NB4 (cell line): Measurements from ENCODE around the gene PDE8A.

Experiments
- DNase-seq: peaks from one replicate; pipeline ENCODE4 v3.0.0; 2010; ENCODE audit warnings: low read depth
- H3K4me3 ChIP-seq: one replicate; pipeline ENCODE4 v1.5.1; 2011; ENCODE audit warnings: mild to moderate bottlenecking, low read depth, low read length, moderate library complexity
- MYC ChIP-seq: IDR thresholded peaks from 2 replicates; pipeline ENCODE4 v1.6.1; 2011; ENCODE audit warnings: low read depth, low read length
- POLR2A ChIP-seq: IDR thresholded peaks from 2 replicates; pipeline ENCODE4 v1.6.1; 2011; ENCODE audit warnings: mild to moderate bottlenecking; ENCODE audit not compliant: insufficient read length; ENCODE audit errors: extremely low read depth
- TF ChIP-seq, protein P1 (sequence below): IDR thresholded peaks from 2 replicates; pipeline ENCODE4 v1.6.1; 2011; ENCODE audit warnings: low read depth, low read length
- TF ChIP-seq, protein P2 (sequence below): IDR thresholded peaks from one replicate; pipeline ENCODE4 v1.5.1; 2012; ENCODE audit warnings: low read depth, low read length

Gene PDE8A

DNA sequence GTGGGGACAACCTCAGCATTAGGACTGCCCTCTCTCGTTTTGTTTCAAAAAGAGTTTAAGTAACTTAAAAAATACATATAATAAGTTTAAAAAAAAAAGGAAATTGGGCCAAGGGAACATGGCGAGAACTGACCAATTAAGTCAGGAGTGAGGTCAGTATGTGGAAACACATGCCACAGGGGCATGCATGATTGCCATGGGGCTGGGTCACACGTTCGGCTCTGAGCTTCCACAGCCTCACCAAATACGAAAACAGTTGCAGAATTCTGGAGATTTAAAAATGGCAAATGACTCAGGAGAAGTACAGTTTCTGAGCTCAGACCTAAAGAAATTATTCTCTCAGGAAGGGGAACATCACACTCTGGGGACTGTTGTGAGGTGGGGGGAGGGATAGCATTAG lies 24.1 kb downstream of the PDE8A start:
- TF ChIP-seq, protein P1, sequence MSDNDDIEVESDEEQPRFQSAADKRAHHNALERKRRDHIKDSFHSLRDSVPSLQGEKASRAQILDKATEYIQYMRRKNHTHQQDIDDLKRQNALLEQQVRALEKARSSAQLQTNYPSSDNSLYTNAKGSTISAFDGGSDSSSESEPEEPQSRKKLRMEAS, result no peak
- no peak overlapping the region for H3K4me3 ChIP-seq
- DNase-seq, result no peak

DNA sequence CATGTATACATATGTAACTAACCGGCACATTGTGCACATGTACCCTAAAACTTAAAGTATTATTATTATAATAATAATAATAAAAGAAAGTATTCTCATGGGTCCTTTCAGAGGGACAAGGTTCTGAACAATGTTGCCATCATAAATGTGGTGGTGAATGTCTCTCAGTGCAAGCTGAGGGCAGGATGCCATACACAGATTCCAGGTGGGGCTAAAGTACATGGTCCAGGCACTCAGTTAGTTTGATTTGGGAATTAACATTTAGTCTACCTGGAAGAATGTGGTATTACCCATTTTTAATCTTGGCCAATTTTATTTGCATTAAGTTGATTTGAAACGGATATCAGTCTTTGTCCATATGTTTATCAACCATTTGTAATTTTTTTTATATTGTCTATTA lies 24.5 kb downstream of the PDE8A start:
- H3K4me3 ChIP-seq, result no peak overlapping the region
- no peak for TF ChIP-seq POLR2A
- TF ChIP-seq, protein P1, result no peak
- no peak for DNase-seq

DNA sequence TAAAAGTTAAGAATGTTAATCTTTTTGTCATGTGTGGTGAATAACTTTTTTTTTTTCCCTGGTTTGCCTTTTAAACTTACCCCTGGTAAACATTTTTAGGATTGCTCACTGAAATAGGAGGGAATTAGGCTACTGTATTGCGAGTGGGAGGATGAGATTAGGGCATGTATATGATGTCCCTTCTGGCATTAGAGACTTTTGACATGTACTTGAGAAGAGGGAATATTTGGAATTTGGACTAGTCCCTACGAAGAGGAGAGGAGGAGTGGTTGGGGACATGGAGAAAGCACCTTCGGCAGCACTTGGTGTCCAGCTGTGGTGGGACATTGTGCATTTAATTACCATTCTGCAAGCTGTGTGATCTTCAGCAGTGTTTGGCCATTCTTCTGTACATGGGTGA lies 25.0 kb downstream of the PDE8A start:
- TF ChIP-seq, protein P2, sequence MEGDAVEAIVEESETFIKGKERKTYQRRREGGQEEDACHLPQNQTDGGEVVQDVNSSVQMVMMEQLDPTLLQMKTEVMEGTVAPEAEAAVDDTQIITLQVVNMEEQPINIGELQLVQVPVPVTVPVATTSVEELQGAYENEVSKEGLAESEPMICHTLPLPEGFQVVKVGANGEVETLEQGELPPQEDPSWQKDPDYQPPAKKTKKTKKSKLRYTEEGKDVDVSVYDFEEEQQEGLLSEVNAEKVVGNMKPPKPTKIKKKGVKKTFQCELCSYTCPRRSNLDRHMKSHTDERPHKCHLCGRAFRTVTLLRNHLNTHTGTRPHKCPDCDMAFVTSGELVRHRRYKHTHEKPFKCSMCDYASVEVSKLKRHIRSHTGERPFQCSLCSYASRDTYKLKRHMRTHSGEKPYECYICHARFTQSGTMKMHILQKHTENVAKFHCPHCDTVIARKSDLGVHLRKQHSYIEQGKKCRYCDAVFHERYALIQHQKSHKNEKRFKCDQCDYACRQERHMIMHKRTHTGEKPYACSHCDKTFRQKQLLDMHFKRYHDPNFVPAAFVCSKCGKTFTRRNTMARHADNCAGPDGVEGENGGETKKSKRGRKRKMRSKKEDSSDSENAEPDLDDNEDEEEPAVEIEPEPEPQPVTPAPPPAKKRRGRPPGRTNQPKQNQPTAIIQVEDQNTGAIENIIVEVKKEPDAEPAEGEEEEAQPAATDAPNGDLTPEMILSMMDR, result no peak
- TF ChIP-seq, protein P1, result no peak
- TF ChIP-seq MYC (no peak), POLR2A (no peak)
- DNase-seq, result no peak
- no peak overlapping the region for H3K4me3 ChIP-seq

DNA sequence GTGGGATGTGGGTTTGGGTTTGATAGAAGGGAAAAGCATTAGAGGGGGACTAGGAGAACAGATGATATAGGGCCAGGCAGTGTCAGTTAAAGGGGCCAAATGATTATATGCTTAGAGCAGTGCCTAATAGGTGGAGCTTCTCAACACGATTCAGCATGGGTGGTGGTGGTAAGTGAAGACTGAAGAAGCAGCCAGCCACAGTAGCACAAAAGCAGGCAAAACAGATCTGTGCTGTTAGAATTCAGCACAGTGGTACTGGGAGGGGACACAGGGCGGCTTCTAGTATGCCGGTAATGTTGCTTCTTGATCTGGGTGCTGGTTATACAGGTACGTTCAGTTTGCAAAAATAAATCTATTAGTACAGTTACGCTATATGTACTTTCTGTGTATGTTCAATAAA lies 25.5 kb downstream of the PDE8A start:
- TF ChIP-seq, protein P2, result no peak
- TF ChIP-seq POLR2A (no peak), MYC (no peak)
- TF ChIP-seq, protein P1, result no peak
- DNase-seq, result no peak
- no peak overlapping the region for H3K4me3 ChIP-seq

DNA sequence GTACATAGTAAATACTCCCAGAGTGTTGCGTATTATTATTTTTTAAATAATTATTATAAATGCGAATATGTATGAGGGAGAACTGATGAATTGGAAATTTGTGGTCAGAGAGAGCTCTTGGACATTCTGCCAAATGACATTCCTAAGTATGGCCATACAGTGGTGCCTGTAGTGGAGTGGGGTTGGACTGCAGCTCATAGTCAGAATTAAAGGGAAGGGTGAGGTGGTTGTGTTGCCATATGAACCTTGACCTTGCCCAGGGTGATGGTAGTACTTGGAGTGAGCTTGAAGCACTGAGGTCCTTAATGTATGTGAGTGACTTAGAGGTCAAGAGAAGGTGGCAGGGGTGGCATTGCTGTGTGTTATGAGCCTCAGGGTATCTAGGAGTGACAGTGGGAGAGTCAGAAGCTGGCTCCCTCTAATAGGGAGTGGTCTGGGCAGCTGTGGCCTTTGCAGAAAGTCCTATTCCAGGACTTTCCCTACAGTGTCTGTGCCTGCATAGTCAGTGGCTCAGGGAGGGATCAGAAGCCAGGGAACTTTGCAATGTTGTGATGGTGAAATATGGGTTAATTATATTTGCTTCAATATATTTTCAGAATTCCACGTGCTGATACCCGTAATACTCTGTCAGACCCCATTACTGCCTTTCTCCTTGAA lies 26.2 kb downstream of the PDE8A start:
- no peak overlapping the region for H3K4me3 ChIP-seq
- TF ChIP-seq POLR2A (no peak), MYC (no peak)
- TF ChIP-seq, protein P1, result no peak
- TF ChIP-seq, protein P2, result no peak
- no peak for DNase-seq

DNA sequence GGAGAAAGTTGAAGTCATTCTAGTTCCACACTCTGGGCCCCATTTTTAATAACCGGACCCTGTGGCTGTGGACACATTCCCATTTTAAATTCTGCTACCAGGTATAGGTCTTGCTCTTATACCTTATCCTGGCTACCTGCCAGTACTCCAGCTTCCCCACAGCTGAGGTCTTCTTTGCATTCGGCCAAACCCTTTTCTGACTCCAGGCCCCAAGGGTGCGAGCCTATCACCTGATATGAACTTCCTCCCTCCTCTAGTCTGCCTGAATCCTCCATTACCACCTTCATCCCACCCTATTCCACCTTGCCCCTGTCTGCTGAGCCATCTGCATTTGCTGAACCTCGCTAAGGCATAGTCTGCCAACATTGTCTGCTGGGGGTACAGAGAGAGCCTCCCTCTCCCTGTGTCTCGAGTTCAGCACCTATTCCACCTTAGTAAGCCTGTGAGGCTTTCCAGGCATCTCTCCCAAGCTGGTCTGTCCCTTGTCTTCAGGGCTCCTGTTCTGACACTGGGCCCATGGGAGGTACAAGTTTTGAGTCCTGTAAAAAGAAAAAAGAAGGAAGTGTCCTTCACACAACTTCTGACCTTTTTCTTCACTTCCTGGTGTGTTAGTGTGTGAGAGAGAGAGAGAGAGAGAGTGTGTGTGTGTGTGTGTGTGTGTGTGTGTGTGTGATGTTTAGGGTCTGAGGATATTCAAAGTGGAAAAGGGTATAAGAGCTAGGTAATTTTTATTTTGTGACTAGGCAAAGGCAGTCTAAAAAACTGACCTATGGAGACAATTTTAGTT lies 27.0 kb downstream of the PDE8A start:
- no peak overlapping the region for H3K4me3 ChIP-seq
- TF ChIP-seq MYC (no peak), POLR2A (no peak)
- TF ChIP-seq, protein P2, result no peak
- TF ChIP-seq, protein P1, result no peak
- peak; percentile 55 for DNase-seq
